Coronary artery (tissue), 2 donors: ENCODE results near the gene POU2AF3.

Experiments
- DNase-seq: peaks from one replicate; pipeline ENCODE4 v3.0.0-alpha.2; 2017; ENCODE audit warnings: low spot score
- H3K27ac ChIP-seq, 2 donors: fragments of 200-600 bp; sonication (generic); one replicate each; pipeline ENCODE4 v1.5.1; 2016 to 2019
- H3K4me3 ChIP-seq: fragments of 200-600 bp; sonication (generic); 2 replicates; pipeline ENCODE4 v1.5.1; 2016; ENCODE audit warnings: mild to moderate bottlenecking, moderate library complexity
- TF ChIP-seq, protein P1 (sequence below): fragments of 200-600 bp; sonication (generic); IDR thresholded peaks from one replicate; pipeline ENCODE4 v1.5.1; 2019; ENCODE audit warnings: antibody characterized with exemption

POU2AF3 gene

DNA sequence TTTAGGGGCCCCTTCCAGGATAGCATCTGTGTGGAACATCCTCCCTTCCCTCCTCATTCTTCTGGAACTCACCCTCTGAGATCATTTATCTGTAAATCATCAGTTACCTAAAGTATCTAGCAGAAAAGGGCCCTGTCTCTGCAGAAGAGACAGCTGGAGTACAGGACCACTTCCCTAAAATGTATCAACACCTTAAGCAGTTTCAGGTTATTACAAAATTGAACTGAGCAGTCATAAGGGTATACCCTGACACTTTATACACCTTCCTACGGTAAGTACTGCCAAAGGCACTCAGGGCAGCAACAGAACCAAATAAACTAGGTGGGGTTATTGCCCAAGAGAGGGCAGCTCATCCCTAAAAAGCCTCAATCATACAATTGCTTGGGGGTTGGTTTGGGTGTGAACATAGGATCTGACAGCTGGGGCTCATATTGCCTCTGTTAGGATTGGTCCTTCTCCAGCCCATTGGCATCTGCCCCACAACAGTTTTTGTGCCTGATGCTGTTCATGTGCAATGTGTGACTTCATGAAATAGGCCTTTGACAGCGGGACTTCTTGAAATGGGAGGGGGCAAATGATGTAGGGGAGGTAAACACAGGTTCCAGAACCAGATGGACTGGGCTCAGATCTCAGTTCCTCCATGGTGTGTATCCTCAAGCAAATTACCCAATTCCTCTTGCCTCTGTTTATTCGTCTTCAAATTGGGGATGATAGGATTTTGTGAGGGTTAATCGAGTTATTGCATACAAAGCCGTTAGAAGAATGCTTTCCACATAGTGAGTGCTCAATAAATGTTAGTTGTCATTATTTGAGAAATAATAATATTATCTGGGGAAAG is 2.9 kb downstream of the POU2AF3 start:
- no peak overlapping the region for H3K4me3 ChIP-seq
- DNase-seq, result no peak
- no peak overlapping the region for H3K27ac ChIP-seq
- TF ChIP-seq, protein P1, sequence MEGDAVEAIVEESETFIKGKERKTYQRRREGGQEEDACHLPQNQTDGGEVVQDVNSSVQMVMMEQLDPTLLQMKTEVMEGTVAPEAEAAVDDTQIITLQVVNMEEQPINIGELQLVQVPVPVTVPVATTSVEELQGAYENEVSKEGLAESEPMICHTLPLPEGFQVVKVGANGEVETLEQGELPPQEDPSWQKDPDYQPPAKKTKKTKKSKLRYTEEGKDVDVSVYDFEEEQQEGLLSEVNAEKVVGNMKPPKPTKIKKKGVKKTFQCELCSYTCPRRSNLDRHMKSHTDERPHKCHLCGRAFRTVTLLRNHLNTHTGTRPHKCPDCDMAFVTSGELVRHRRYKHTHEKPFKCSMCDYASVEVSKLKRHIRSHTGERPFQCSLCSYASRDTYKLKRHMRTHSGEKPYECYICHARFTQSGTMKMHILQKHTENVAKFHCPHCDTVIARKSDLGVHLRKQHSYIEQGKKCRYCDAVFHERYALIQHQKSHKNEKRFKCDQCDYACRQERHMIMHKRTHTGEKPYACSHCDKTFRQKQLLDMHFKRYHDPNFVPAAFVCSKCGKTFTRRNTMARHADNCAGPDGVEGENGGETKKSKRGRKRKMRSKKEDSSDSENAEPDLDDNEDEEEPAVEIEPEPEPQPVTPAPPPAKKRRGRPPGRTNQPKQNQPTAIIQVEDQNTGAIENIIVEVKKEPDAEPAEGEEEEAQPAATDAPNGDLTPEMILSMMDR, result no peak

DNA sequence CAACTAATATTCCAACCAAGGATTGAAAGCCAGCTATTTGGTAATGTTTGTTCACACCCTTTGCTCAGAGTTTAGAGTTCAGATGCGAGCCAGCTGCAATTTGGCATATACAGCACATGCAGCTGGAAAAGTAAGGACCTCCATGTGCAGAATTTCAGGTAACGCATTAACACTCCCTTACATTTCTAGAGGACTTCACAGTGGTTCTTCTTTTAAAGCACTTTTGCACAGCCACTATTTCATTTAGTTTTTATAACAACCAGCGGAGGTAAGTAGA is 3.4 kb downstream of the POU2AF3 start:
- no peak for DNase-seq
- no peak overlapping the region for H3K27ac ChIP-seq
- H3K4me3 ChIP-seq, result no peak overlapping the region
- TF ChIP-seq, protein P1, result no peak

DNA sequence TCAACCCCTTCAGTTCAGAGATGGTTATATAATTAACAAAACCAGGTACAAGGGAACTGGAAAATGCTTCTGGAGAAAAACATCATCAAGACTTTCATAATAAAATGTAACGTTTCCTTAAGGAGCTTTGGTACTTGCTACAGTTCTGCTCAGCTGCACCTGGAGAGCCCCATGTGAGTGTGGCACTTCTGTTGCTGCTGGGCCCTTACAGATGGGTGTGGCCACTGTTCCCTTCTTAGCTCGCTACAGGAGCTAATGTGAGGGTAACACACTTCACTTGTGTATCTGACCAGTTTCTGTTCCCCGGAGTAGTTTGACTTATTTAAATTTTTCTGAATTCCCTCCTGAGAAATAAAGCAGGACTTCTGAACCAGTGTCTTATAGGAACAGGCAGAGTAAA is 4.0 kb downstream of the POU2AF3 start:
- Histone ChIP-seq H3K4me3 (no peak overlapping the region), H3K27ac (no peak overlapping the region)
- TF ChIP-seq, protein P1, result no peak
- no peak for DNase-seq

DNA sequence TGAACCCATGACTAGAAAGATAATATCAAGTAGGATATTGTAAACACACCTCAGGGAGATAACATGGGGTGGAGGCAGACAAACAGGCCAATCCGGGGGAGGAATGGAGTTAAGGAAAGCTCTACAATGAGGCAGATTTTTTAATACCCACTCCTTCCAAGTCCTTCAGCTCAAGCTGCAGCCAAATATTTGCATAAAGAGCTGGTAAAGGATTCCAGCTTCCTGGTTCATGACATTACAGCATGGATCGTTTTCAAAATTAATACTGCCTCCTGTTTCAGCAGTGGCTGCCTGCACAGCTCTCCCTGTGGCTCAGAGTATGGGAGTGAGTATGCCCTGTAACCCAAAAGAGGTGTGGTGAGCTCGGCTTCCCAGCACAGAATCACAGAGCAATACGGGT is 5.1 kb downstream of the POU2AF3 start:
- TF ChIP-seq, protein P1, result no peak
- DNase-seq, result no peak
- no peak overlapping the region for H3K4me3 ChIP-seq
- no peak overlapping the region for H3K27ac ChIP-seq

DNA sequence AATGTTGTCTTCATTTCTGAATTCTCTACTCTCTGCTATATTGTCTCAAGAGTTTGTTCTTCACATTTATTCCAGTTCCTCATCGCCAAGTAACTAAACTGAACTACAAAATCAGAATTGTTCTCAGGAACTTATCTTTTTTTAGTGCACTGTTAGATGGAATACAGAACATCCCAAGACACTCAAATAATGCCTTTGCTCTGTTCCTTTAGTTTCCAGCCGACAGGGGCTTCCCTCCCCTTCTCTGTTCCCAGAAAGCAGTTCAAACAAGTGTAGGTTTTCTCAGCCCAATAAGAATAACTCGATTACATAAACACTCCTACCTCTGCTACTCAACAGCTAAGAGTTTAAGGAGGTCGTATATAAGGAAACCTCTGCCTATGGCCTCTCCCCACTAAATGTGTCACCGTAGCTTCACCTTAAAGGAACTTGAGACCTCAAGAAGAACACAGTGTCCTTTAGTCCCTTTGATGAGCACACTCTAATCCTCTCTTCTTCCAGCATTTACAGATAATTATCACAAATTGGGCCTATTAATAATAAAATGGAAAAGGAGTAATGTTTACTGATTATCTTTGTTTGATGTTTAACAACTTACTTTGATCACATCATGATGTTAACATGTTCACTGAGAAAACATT is 6.9 kb downstream of the POU2AF3 start:
- no peak overlapping the region for H3K4me3 ChIP-seq
- H3K27ac ChIP-seq, result no peak overlapping the region
- TF ChIP-seq, protein P1, result no peak
- no peak for DNase-seq

DNA sequence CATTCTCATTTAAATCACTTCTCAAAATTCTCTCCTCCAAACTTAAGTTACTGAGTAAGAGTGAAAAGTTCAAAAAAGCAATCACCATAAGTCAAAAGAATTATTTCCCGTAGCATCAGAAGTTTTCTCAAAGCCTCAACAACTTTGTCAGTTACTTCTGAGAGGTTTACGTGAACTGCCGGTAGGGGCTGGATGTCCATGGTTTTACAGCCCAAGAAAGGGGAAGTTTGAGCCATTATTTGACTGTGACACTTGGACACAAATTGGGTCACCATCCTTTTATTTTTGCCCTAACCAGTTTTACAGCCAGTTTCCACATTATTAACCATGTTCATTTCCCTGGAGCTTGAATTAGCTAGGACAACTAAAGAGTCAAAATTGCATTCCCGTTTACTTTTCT is 7.5 kb downstream of the POU2AF3 start:
- no peak for DNase-seq
- TF ChIP-seq, protein P1, result no peak
- H3K27ac ChIP-seq, result no peak overlapping the region
- no peak overlapping the region for H3K4me3 ChIP-seq

DNA sequence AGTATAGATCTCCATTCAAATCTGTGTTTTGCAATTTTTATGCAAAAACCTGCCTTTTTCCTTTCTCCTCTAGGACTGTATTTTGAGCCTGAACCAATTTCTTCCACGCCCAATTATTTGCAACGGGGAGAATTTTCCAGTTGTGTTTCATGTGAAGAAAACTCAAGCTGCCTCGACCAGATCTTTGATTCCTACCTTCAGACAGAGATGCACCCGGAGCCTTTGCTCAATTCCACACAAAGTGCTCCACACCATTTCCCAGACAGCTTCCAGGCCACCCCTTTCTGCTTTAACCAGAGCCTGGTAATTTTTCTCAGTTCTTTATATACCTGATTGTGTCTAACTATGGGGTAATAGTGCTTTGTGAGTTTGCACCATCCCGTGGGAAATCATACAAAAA is 8.0 kb downstream of the POU2AF3 start:
- TF ChIP-seq, protein P1, result no peak
- no peak for DNase-seq
- H3K4me3 ChIP-seq, result no peak overlapping the region
- H3K27ac ChIP-seq, result no peak overlapping the region
